Femur (tissue), 1 donor: ENCODE measurements around the gene SOX5.

ENCODE experiments used
- DNase-seq: peaks from one replicate; pipeline ENCODE4 v3.0.0-alpha.2; 2017

SOX5 gene

DNA sequence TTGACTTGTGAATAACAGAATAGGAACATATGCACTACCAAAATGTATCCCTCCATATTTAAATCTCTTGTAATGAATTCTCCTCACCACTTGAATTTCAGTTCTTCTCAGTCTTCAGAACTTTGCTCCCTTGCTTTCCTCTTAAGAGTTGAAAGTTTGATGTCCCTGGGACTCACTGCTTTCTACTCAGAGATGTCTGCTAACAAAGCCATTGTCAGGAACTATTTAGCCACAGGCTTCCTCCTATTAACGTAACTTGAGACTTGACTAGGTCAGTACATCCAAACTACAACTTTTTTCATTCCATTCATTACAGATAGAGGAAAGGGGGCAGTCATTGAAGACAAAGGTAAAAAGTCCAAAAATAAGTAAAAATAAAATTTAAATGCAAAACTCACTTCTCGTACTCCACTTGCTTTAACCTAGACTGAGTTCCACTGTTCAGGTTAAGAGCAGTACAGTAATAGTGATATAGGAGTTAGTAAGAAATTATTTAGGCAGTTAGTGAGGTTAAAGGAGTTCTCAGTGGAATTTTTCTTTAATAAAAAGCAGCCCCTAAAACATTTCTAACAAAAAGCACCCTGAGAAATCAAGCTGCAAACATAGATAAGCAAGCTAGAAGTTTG is 364.2 kb downstream of the SOX5 start:
- no peak for DNase-seq

DNA sequence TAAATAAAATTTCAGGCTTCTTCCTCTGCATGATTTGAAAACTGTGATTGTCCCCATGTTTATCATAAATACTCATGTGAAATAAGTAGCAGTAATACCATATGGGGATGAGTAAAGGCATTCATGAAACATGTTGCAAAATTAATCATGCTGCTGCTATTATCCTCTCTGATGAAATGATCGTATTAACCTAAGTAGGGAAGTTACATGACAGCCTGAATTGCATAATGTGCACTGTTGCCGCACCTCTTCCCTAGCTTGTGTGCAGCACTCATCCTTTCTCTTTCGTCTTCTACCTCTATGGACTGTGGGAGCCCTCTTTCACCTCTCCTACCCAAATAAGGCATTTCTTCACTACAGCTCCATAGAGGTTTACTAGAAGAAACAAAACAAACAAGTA is 367.6 kb downstream of the SOX5 start:
- DNase-seq, result no peak

DNA sequence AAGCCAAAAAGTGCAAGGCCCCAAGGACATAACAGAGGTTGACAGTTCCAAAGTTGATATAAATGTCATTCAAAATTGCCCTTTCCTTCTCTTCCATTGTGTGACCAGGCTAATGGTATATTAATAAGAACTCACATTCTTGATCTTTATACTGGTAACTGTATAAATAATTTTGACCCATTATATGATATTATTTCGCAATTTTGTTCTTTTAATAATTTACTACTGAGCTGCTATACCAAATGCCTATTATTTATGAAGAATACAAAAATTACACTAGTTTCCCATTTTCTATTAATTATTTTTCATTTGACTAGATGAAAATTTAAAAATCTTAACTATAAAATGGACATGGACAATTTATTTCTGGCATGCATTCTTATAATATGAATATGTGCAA is 370.2 kb downstream of the SOX5 start:
- DNase-seq, result no peak

DNA sequence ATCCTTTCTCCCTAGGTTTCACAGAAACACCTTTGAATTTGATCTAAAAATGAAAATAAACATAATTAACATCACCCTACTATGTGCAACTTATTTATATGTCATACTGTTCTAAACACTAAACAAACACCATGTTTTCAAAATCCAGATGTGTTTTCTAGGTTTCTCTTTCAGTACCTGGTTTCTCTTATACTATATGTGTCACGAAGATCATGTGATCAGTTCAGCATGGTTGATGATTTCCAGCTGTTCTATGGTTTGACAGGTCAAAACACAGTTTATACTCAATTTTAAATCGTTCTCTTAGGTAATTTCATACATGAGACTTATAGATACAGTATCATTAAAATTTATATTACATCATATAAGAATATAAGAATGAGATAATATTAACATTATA is 373.1 kb downstream of the SOX5 start:
- no peak for DNase-seq

DNA sequence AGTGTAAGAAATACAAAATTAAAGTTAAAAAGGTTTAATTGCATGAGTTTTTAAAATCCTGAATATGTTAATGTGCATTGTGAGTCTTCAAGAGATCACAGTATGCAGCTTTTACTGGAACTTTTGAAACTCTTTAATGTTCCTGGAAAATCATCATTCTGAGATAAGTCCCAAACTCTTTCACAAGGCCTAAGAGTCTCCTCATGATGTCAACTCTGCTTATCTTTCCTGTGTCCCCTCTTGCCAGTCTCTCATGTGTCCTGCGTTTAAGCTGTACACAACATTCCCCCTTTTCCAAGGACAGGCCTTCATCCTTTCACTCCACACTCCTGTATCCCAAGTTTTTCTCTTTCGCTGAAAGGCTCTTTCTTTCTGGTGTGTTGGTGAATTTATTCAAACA is 380.1 kb downstream of the SOX5 start:
- DNase-seq, result no peak

DNA sequence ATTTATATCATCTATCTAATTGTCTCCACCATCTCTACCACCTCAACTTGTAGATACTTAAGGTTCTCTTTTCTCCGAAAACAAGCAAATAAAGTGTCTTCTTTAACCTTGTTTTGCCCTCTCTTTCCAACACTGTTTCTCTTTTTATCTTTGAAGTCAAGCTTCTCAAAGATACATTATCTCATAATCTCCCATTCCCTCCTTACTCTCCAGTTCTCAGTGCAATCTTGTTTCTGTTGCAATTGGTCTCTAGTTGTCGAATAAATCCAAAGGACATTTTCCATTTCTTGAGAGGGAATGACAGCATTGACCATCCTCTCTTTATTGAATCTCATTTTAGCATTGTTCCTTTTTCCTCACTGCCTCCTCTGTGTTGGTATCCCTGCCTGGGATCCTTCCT is 383.3 kb downstream of the SOX5 start:
- no peak for DNase-seq

DNA sequence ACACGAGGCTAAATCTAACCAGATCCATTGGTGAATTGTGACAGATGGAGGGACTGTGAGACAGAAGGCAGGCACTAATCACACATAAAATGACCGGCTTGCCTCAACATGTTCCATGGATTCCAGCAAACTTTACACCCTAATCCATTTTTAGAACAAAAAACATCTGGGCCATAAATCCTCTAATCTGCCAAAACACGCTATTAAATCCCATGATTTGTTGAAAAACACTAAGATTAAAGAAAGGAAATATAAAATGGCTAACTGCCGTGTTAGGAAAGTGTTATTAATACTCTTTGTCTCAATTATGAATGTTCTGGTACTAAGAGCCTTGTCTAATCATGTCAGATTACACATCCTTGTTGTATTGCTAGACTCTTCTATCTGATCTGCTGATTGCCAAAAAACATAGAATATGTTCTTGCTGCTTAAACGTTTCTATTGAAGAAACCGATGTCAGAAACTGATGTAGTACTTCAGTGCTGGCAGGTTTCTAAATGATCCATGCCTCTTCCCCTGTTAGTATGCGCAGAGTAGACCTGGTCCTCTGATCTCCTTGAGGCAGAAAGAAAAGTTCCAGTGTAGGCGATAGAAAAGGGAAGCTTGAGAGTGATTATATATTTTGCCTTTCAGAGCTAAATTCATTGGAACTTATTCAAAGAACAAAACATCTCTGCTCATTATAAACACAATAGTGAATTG is 384.9 kb downstream of the SOX5 start:
- no peak for DNase-seq

DNA sequence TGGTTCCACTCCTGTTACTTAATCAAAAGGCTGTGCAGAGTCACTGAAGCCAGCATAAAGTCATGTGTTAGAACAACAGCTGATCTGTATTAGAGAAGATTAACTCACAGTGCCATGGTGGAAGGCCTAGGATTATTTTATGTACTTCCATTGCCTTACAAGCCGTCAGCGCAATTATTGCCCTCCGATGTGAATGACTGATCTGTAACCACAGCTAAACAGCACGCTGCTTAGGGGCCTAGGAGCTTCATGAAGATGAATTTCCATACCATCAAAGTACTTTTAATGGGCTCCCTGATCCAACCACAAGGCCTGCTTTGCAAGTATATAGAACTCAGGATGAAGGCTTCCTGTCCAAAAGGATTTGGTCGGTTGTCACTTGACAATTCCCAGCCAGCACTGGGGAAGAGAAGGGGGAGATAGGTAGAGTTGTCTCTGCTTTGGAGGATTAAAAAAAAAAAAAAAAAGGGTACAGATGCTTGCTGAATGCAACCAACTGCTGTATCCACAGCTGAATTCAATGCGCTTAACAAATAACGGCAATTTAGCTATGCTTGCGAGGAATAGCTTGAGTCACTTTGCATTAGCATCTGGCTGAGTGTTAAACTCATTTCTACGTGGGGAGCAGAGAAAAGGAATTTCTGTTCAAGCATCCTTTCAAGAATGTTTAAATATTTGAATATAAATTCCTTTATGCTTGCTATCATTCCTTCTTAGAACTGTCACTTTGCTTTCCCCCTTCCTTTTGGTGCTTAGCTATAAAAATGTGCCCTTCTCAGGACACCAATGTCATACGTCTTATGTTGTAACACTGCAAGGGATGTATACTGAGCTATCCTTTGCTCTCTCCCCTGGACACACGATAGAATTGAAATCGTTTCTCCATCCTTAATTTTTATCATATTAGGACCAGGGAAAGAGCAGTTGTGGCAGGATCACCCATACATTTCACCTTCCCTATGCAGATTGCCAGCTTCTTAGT is 387.8 kb downstream of the SOX5 start:
- no peak for DNase-seq

DNA sequence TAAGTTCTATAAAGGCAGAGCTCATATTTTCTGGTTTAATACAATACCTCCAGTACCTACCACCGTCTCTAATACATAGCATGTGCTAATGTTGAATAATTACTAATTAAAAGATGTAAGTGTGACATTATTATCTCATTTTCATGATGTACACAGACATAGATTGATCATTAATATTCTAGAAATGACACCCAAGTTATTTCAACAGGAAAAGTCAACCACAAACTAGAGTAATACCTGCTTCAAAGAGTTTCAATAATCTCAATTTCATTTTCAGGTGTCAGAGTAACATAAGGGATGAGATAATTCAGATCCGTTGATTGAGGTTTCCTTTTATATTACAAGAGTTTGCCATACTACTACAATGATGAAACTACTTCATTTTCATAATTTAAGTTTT is 388.9 kb downstream of the SOX5 start:
- DNase-seq, result no peak

DNA sequence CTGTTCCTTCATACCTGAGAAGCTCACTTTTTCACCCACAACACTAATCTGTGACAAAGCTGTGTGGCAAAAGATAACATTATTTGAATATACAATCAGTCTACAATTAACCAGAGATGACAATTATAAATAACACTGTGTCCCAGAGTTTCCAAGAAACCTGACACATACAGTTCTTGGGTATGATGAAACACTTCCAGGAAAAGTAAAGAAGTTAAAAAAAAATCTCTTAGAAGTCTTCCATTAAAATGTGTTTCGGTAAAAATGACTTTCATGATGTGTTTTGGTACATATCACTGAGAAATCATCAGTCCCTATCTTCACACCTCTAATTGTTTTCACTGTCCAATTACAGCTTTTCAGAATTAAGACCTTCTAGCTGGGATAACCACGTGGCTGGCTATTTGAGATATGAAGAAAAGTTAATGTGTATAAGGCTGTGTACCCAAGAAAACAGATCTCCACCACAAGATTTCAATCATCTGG is 390.2 kb downstream of the SOX5 start:
- DNase-seq, result no peak

DNA sequence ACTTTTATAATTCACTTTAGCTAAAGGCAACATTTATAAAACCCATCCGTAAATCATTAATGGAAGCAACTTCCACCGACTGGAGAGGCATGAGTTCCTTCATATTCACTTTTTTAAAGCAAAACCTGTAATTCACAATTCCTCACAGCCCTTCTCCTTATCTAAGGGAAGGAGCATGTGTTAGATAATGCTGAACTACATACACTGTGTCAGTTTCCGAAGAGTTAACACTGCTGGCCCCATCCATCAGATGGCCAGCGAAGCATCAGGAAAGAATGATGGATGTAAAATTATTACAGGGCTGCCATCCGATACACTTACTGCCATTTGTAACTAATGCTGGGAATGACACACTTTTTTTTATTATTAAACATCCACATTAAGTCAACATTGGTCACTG is 392.8 kb downstream of the SOX5 start:
- DNase-seq, result no peak

DNA sequence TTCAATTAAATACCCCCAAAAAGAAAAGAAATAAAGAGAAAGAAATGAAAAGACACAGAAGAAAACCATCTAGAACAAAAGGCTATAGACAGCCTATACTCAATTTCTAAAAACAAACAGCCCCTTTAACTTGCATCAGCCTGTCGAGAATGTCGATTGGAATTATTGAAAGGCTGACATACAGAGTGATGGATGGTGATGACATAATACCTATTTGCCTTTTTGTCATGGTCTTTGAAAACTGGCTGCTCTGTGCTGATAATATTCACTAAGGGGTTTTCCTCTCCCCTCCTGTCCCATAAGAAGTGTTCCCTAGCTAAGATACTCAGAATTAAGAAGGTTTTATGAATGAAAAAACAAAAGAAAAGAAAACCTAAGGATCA is 393.7 kb downstream of the SOX5 start:
- DNase-seq, result no peak

DNA sequence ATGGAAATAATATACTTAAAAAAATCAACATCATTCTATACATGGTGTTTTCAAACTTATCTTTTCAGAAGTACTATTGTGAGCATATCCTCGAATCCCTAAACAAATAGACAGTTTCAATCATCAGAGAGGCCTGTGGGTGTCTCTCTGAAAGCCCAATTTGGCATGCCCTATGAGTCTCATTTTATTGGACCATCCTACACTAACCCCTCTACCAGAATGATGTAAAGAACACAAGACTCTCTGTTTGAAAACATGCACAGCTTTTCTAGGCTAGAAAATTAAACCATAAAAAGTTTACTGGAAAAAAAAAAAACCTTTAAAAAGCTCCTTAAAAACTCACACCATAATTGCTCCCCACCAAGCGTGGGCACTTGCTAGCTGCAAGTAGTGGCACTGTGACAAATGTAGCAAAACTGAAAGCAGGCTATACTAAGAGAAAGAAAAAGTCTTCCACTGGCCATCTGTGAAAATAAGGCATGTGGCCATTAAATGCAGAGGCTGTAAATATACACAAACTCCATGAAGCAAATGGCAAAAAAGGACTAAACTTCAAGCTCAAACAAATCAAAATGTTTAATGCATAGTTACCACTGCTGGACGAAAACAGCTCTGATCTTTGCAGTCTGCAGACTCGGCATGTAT is 394.2 kb downstream of the SOX5 start:
- no peak for DNase-seq

DNA sequence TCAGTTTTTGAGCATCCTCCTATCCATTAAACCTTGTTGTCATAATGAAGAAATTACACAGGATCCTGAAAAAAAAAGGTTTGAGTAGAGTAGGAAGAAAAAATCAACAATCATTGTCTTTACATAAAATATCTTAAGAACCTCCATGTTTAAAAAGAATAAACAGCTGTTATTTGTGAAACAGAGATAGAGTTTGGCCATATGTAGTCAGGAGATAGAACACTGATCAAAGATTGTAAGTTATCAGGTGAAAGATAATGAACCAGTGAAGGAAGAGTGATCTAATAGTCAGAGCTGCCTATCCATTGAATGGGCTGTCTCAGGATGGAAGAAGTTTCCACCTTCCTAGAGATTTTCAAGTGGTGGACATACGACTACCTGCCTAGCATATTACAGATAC is 397.1 kb downstream of the SOX5 start:
- no peak for DNase-seq

DNA sequence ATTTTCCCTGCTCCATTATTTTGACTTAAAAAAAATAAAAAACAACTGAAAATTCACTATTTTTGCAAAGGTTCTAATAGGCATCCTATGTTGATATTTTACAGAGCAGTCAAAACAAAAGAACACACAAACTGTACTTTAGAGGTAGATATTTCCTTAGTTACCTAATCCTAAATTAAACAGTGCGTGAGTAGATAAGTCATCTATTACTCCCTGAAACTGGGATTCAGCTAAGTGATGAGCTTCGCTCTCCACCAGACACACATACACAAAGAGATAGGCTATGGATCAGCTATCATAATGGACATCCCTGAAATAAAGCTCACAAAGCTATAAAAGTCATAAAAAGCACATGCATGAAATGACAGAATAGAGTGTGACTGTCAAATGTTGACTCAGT is 398.7 kb downstream of the SOX5 start:
- no peak for DNase-seq

DNA sequence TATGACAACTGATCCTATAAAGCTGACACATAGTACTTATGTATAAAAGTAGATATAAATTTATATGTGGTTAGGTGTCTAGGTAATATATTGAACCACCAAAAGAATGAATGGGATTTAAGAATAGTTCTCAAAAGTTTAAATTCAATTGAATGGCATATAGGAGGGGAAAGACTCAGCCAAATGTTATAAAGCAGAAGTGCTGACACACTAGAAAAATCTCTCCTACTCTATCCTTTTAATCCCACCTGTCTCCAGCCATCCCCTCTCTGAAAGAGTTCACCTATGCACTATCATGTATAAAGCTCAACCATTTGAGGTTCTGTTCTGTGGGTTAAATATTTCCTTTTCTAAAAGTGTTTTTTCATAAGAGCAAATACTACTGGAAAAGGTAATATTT is 400.7 kb downstream of the SOX5 start:
- DNase-seq, result no peak

DNA sequence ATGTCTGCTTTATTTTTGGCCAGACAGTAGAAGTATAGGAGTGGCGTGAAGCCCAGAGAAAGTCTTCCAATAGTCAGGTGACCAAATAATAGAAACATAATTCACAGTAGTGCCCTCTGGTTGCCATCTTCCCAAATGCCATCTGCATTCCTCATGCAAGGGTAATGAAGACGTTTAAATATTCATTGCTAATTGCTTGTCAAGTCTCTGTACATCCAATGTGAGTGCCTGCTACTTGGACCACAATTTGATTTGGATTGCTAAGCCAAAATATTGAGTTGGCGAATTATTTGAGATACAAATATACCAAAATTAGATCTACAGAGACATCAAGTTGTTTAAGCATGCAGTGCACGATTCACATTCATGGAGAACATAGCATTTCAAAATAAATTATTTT is 402.7 kb downstream of the SOX5 start:
- DNase-seq, result no peak

DNA sequence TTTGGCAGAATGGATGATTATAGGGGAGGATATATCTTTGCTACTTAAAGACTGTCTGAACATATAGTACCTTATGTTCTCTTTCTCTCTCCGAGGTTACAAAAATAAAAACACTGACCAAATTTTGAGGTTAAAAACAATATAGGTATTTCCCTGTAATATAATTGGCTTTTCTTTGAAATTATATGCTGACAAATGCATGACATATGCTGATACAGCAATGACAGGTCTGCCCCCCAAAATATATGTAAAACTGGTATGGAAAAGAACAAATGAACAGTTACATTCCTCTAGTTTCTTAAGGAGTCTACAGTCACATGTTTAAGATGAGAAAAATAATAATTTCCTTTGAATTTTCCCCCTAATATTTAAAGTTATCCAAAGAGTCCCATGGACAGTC is 405.7 kb downstream of the SOX5 start:
- DNase-seq, result no peak

DNA sequence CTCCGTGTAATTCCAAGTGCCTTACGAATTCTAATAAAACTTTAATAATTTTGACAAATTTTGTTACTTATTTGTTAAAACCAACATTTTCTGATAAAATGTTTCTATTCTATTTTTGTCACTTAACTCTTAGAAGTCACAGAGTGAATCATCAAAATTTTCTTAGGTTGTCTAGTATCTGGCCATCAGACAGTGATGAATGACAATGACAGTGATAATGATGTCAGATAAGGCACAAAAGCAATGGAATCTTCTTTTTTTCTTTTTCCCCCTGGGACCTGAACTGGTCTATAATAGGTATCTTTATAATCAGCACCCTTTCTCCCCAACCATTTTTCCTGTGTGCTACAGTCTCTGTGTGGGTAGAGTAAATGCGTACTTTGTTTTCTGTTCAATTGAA is 407.3 kb downstream of the SOX5 start:
- DNase-seq, result no peak

DNA sequence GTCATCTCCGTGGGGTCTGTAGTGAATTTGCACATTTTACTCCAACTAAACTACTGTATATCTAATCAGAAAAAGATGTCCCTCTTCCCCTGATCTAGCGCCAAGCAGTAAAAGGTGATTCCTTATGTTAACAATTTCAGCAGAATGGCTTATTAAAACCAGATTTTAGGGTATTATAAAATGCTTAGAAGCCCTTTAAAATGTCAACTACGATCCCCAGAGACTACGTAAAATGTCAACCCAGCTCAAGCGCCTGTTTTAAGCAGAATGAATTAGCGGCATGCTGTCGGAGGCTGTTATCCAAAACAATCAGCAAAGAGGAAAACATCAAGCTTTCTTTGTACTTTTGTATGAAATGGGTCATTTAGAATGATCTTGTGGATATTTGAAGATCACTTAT is 408.9 kb downstream of the SOX5 start:
- no peak for DNase-seq

DNA sequence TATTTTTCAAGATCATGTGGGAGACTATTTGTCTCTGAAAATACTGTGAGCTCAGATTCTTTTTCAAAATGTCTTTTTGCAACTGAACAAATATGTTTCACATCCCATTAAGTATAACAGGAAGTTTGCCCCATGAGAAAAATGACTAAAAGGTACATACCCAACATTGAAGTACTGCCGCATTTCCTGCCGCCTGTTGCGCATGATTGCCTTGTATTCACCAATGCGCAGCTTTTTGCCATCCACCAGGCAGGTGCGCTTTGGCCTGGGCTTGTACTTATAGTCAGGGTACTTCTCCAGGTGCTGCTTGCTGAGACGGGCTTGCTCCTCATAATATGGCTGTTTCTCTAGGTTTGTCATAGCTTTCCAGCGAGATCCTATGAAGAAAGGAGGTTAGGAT is 413.2 kb downstream of the SOX5 start:
- no peak for DNase-seq

DNA sequence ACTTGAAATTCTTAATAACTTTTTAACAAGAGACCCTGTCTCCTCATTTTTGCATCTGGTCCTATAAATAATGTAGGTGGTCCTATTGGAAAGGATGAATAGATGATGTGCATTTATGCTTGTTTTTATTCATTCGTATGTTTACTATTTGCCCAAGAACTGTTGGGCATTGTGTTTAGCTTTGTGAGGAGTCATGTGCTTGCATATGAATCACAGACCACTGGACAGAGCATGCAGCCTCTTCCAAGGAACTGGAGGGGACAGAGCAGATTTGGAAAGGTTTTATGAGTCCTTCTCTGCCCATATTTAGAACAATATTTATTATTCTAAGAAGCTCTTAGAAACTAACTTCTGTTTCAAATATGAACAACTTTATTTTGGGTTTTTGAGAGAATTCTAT is 414.0 kb downstream of the SOX5 start:
- DNase-seq, result no peak

DNA sequence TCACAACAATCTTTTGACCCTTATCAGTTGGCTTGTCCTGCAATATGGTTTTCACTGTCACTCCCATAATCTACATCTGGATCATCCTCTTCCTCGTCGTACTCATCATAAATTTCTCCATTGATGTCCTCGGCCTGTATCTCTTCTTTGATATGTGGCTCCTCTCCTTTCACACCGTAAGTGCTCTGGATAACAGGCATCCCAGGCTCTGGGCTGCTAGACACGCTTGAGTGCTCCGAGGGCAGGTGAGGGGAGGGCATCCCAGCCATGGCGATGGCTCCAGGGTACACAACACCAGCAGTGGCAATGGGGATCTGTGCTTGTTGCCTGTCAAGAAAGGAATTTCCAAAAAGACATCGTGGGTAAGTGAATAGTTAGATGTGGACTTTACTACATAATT is 415.3 kb downstream of the SOX5 start:
- DNase-seq, result no peak
